ENCODE measurements around the gene CARD8.
"Not testable (repeated sequence)": the region's sequence is repeated elsewhere in the genome, so short reads cannot be mapped to it uniquely, and the experiment has no call there.

Gene CARD8

GRCh38 chr19:48255376-48256303, at the start of gene CARD8:
CARD8 (minus strand) TSS chr19:48255912; CDS start chr19:48241020, 14,892 bp downstream.
- DNase-seq = peak; percentile 88

DNA sequence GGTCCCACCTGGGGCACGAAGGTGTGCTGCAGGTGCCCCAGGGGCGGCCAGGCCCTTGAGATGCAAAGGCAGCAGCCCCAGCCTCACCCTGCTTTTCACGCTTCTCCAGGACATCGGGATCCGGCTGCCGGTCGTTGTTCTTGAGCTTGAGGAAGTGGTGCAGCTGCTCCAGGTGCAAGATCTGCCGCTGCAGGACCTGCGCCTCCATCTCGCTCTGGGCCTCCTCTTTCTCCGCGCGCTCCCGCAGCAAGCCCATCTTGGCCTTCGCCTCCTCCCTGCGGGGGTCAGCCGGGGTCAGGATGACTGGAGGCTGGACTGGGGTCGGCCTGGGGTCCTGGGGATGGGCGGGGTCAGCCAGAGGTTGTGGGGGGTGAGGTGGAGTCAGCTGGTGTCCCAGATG, 48.2 kb upstream of the CARD8 start:
- DNase-seq = no peak

- DNase-seq = no peak
These were observed 47.7 kb upstream of the CARD8 start for GRCh38 chr19:48303367-48303766.

- DNase-seq = no peak
These were observed 46.9 kb upstream of the CARD8 start for GRCh38 chr19:48302600-48302959.

DNA sequence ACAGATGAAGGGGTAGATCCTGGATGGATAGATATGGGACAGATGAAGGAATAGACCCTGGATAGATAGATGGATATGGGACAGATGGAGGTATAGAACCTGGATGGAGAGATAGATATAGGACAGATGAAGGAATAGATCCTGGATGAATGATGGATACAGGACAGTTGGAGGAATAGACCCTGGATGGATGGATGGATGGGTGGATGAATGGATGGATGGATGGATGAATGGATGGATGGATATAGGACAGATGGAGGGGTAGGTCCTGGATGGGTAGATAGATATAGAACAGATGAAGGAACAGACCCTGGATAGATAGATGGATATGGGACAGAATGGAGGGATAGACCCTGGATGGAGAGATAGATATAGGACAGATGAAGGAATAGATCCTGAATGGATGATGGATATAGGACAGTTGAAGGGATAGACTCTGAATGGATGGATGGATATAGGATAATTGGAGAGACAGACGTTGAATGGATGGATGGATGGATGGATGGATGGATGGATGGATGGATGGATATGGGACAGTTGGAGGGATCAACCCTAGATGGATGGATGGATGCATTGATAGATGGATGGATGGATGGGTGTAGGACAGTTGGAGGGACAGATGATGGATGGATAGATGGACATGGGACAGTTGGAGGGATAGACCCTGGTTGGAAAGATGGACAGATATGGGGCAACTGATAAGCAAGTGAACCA, 46.3 kb upstream of the CARD8 start:
- no peak for DNase-seq

- no peak for DNase-seq
These were observed 42.3 kb upstream of the CARD8 start for GRCh38 chr19:48297975-48298374.

DNA sequence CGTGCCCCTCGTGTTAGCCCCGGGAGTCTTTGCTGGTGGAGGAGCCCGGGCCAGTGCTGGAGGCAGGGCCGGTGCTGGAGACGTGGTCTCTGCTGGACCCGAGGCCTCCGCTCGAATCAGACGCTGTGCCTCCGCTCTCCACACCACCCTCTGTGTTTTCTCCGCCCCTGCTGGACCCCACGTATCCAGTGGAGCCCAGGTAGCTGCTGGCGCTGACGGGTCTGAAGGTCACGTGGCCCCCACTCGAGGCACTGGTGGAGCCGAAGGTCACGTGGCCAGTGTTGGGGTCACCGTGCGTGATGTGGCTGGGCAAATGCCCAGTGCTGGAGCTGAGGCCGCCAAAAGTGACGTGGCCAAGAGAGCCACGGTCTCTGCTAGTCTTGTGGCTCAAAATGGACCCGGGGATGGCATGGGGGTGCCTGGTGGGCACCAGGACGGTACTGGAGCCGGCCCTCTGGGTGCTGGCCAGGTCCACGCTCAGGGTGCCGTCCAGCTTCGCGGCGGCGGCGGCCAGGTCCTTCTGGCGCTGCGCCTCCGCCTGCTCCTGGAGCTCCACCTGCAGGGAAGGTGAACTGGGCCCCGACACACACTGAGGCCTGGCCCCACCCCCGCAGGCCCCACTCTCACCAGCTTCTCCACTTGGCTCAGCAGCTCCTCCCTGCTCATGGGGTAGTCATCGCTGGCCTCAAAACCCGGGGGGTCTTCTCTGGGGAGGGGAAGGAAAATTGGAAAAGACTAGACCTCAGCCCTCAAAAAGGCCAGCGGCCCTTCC, 41.4 kb upstream of the CARD8 start:
- no peak for DNase-seq

DNA sequence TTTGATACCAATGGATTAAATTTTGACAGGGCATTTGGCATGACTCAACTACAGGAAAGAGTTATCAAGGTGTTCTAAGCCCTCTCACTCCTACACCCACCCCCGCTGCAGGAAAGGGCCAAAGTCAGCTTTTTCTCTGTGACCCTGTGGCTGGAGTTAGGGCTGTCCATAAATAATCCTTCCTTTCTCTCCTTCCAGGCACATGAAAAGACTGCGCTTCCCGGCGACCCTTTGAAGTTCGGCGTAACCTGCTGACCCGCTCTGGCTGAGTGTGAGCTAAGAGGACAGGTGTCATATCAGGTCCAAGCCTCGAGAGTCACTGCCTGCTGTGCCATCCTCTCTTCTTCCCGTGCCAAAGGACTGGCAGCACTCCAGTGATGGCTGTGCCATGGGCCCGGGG, 39.7 kb upstream of the CARD8 start:
- DNase-seq = no peak

- no peak for DNase-seq
These were observed 37.1 kb upstream of the CARD8 start for GRCh38 chr19:48292798-48293197.

DNA sequence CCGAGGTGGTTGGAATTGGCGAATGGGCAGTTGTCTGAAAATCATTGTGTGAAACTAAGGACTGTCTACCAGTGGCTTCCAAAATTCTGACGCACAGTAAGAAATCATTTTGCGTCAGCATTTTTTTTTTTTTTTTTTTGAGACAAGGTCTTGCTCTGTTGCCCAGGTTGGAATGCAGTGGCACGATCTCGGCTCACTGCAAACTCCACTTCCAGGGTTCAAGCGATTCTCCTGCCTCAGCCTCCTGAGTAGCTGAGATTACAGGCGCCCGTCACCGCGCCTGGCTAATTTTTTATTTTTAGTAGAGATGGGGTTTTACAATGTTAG, 35.7 kb upstream of the CARD8 start:
- DNase-seq = not testable (repeated sequence)

DNA sequence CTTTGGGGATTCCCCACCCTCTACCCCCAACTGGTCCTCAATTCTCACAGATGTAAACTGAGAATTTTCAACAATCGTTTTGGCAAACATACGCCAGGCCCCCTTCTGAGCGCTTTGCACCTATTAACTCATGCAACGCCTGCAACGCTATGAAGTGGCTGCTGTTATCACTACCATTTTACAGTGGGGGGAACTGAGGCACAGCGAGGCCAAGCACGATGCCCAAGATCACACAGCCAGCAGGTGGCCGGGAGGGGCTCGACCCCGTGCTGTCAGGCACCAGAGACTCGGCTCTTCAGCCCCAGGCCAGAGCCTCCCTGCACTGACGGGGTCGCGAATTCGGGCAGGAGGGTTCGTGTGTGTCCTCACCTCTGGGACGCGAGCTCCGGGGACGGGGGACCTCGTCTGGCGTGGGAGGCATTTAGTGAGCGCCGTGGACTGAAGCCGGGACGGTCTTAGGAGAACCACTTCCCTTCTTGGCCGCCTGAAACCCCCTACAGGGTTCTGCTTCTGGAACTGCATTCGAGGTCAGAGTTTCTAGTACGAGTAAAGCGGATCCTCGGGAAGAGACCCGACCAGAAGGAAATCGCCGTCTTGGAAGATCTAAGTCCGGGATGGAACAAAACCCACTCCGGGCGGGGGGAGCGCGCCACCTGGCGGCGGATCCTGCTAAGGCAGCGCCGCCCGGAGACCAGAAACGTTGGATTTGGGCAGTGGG, 35.2 kb upstream of the CARD8 start:
- DNase-seq = peak; percentile 94

DNA sequence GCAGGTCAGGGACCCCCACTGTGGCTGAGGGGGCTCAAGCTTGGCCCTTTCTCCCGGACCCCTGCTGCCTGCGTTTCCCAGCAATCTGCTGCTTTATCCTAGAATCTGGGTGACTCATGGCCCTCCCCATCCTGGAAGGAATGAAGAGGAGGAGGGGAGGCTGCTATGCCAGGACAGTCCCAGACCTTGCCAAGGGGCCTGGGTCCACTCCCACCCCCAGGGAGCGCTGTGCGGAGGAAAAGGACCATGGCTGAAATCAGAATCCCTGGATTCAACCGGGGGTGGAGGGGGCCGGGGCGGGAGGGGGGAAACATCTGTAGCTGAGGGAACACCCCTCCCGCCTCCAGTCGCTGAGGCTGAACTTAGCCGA, 34.7 kb upstream of the CARD8 start:
- DNase-seq = peak; percentile 54

DNA sequence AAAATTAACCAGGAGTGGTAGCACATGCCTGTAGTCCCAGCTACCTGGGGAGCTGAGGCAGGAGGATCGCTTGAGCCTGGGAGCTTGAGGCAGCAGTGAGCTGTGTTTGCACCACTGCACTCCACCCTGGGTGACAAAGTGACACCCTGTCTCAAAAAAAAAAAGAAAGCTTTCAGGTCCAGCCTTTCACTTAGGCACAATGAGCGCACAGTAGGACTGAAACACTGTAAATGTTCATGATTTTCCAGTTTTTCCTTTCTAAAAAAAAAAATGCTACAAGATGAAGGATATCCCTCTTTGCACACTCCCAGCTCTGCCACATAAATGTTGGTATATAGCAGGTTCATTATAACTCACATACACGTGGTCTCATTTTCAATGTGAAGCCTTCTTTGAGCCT, 32.0 kb upstream of the CARD8 start:
- no peak for DNase-seq

DNA sequence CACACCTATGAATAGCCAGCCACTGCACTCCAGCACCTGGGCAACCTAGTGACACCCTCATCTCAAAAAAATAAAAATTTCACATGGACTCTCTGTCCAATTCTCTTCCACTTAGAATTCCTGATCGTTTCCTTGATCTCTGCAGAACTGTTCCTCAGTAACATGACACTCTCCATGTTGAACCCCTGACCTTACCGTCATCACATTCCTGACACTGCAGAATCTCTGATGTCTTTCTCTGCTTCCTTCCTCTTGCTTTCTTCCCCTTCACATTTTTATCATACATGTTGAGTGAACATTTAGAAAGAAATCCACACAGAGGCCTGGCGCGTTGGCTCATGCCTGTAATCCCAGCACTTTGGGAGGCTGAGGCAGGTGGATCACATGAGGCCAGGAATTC, 29.2 kb upstream of the CARD8 start:
- DNase-seq = no peak

DNA sequence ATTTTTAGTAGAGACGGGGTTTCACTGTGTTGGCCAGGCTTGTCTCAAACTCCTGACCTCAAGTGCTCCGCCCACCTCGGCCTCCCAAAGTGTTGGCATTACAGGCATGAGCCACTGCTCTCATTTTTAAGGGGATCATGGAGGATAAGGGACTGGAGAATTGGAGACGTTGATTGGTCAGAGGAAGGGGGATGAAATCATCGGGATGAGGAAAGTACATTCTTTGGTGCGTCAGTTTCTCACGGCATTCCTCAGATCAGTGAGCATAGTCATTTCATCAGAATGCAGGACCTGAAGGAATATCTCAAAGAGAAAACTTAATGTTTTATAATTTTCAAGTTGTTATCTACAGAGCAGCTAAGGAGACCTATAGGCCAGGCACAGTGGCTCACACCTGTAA, 28.2 kb upstream of the CARD8 start:
- no peak for DNase-seq

DNA sequence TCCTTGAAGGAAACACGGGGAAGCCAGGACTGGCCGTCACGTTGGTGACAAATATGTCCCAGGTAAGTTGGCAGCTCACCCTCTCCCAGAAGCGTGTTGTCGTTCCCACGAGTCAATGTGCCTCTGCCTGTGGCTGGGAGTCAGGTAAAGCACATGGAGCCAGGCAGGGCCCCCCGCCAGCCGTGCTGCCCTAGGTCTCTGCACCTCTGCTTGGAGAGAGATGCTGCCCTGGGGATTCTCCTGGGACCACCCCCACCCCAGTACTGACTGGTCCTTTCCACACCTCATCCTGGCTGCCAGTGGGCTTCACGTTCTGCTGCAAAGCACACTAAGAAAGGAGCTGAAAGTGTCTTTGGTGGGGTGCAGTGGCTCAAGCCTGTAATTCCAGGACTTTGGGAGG, 24.0 kb upstream of the CARD8 start:
- DNase-seq = no peak

DNA sequence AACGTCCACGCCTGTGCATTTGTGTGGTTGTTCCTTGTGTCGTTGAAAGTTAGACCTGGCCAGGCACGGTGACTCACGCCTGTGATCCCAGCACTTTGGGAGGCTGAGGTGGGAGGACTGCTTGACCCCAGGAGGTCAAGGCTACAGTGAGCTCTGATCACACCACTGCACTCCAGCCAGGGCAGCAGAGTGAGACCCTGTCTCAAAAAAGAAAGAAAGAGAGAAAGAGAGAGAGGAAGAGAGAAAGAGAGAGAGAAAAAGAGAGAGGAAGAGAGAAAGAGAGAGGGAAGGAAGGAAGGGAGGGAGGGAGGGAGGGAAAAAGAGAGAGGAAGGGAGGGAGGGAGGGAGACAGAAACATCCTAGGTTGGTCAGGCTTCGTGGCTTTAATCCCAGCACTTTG, 19.2 kb upstream of the CARD8 start:
- DNase-seq = no peak

DNA sequence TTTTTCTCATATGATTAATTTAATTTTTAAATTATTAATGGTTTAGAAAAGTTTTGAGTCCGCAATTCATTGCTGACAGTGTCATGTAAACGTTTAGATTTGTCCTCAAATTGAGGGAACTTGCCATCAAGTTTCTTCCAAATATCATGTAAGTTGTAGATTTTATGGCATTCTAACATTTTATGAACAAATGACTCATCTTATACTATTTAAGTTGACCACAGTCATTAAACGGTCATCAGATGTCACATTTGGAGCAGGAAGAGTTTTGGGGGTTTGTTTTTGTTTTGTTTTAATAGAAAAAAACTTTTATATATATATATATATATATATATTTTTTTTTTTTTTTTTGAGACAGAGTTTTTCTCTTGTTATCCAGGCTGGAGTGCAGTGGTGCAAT, 18.5 kb upstream of the CARD8 start:
- no peak for DNase-seq

DNA sequence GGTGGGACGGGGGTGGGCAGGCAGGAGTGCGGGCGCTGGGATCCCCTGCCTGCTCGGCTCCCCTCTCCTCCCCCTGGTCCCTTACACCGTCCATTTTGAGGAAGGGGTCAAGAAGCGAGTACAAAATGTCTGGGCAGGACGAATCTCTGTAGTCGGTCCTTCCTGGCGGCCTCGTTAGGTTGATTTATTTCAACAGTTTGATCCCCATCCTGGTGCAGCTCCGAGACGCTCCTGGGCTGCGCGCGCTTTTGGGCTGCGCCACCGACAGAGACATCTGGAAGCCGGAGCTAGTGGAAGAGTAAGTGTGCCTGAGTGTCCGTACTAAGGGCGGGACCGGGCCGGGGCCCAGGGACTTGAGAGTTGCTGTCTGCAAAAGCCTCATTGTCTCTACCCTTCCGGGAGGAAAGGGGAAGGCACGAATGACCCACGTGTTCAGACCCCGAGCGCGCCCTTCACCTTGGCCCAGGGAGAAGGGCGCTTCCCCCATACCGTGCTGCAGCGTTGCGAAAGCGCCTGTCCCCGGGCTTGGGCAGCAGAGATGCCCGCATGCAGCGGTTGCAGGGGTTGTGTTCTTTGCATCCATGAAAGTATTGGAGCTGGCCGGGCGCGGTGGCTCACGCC, 15.9 kb upstream of the CARD8 start:
- peak; percentile 82 for DNase-seq

- not testable (repeated sequence) for DNase-seq
These were observed 13.9 kb upstream of the CARD8 start for GRCh38 chr19:48269617-48270026.

DNA sequence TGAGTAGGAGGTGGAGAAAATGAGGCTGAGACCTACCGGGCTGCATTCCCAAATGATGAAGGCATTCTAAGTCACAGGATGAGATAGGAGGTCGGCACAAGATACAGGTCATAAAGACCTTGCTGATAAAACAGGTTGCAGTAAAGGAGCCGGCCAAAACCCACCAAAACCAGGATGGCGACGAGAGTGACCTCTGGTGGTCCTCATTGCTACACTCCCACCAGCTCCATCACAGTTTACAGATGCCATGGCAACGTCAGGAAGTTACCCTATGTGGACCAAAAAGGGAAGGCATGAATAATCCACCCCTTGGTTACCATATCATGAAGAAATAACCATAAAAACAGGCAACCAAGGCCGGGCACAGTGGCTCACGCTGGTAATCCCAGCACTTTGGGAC, 9.6 kb upstream of the CARD8 start:
- not testable (repeated sequence) for DNase-seq

DNA sequence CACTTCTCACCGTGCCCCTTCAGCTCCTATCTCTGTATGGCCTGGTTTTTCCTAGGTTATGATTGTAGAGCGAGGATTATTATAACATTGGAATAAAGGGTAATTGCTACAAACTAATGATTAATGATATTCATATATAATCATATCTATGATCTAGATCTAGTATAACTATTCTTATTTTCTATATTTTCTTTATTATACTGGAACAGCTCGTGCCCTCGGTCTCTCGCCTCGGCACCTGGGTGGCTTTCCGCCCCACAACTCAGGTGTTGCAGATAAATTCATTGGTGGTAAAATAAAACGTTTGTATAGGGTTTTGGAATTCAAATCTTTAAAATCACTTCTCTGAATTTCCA, 4.6 kb upstream of the CARD8 start:
- not testable (repeated sequence) for DNase-seq

DNA sequence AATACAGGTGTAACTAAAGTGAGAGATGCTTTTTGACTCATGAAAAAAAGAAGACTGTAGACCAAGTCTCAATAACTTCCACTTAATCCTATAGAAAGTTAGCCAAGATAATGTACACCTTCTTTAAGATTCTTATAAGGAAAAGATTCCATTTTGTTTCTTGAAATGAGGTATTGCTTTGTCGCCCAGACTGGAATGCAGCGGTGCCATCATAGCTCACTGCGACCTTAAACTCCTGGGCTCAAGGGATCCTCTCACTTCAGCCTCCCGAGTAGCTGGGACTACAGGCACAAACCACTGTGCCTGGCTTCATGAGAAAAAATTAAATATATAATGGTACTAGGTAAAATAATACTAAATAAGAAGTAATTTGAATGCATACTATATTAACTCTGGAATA, 3.3 kb upstream of the CARD8 start:
- DNase-seq = not testable (repeated sequence)
